H1 (cell line): ENCODE data around the gene CRELD1. TPM values are rescaled to one million over a fixed set of nuclear protein-coding genes. Genes with fewer than 3 reads are reported as not detected.

Experiments used
- EZH2 ChIP-seq: fragments of 200-600 bp; sonication (generic); IDR thresholded peaks from 2 replicates; pipeline ENCODE4 v1.7.1; 2012; ENCODE audit warnings: low read depth, mild to moderate bottlenecking, moderate library complexity, low read length, inconsistent platforms; ENCODE audit not compliant: severe bottlenecking
- RNF2 ChIP-seq: fragments of 200-900, 300-1000 bp; sonication (generic); IDR thresholded peaks from 2 replicates; pipeline ENCODE4 v1.7.1; 2016; ENCODE audit warnings: borderline replicate concordance, low read depth, mild to moderate bottlenecking, antibody characterized with exemption, low read length; ENCODE audit not compliant: poor library complexity, severe bottlenecking; ENCODE audit errors: missing control alignments
- SAP30 ChIP-seq: fragments of 300-600 bp; sonication (generic); IDR thresholded peaks from 2 replicates; pipeline ENCODE4 v1.7.1; 2012; ENCODE audit warnings: low read length, moderate library complexity, mild to moderate bottlenecking, inconsistent platforms; ENCODE audit not compliant: insufficient read depth, insufficient replicate concordance
- SIX5 ChIP-seq: IDR thresholded peaks from 2 replicates; pipeline ENCODE4 v1.6.1; 2011; ENCODE audit warnings: mild to moderate bottlenecking, low read depth, low read length
- YY1 ChIP-seq: IDR thresholded peaks from 2 replicates; pipeline ENCODE4 v1.6.1; 2011; ENCODE audit warnings: low read depth, mild to moderate bottlenecking, low read length
- polyA plus RNA-seq, 7 experiments: library from polyadenylated mRNA; depleted of rRNA in 3 of 7; stranded (reverse) in 5 of 7; unstranded in 2 of 7; fragments of >200 nt in 5 of 7; fragments of 200-250 nt in 2 of 7; gene quantifications; 1 replicate in 5 of 7; 2 replicates in 1 of 7; 4 replicates in 1 of 7; pipeline versions ENCODE4 v1.2.1 to v1.2.3, GENCODE V29; 2011 to 2013; ENCODE audit warnings: missing spikeins in 2 of 7, mixed read lengths in 2 of 7
- total RNA-seq: library from RNA; stranded (reverse); fragmentation: NEBNext Ultra II Directional; extraction: Animal tissue kit (Norgen Biotek cat#: 25700); gene quantifications from 2 replicates; pipeline ENCODE4 v1.2.1, GENCODE V29; 2021
- TF ChIP-seq, protein P1 (sequence below): fragments of 300-600 bp; sonication (generic); IDR thresholded peaks from 2 replicates; pipeline ENCODE4 v1.7.1; 2012; ENCODE audit warnings: low read length, moderate library complexity, mild to moderate bottlenecking, inconsistent platforms; ENCODE audit not compliant: insufficient replicate concordance
- TF ChIP-seq, protein P2 (sequence below): IDR thresholded peaks from 2 replicates; pipeline ENCODE4 v1.6.1; 2012; ENCODE audit warnings: inconsistent platforms

CRELD1 gene
- total and polyA plus RNA-seq, 2 of the 8 experiments (the other 6 are each of a cell fraction or from before 2014, with no cell fraction given) = 12.9 to 15.1 TPM

DNA sequence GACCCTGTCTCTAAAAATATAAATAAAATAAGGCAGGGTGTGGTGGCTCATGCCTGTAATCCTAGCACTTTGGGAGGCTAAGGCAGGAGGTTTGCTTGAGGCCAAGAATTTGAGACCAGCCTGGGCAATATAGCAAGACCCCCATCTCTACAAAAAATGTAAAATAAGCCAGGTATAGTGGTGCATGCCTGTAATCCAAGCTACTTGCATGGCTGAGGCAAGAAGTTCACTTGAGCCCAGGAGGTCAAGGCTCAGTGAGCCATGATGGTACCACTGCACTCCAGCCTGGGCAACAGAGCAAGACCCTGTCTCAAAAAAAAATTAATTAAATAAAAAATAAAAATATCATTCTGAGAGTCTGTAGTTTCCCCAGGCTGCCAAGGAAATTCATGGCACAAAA is 47.3 kb upstream of the CRELD1 start (continued):
- TF ChIP-seq, protein P1, sequence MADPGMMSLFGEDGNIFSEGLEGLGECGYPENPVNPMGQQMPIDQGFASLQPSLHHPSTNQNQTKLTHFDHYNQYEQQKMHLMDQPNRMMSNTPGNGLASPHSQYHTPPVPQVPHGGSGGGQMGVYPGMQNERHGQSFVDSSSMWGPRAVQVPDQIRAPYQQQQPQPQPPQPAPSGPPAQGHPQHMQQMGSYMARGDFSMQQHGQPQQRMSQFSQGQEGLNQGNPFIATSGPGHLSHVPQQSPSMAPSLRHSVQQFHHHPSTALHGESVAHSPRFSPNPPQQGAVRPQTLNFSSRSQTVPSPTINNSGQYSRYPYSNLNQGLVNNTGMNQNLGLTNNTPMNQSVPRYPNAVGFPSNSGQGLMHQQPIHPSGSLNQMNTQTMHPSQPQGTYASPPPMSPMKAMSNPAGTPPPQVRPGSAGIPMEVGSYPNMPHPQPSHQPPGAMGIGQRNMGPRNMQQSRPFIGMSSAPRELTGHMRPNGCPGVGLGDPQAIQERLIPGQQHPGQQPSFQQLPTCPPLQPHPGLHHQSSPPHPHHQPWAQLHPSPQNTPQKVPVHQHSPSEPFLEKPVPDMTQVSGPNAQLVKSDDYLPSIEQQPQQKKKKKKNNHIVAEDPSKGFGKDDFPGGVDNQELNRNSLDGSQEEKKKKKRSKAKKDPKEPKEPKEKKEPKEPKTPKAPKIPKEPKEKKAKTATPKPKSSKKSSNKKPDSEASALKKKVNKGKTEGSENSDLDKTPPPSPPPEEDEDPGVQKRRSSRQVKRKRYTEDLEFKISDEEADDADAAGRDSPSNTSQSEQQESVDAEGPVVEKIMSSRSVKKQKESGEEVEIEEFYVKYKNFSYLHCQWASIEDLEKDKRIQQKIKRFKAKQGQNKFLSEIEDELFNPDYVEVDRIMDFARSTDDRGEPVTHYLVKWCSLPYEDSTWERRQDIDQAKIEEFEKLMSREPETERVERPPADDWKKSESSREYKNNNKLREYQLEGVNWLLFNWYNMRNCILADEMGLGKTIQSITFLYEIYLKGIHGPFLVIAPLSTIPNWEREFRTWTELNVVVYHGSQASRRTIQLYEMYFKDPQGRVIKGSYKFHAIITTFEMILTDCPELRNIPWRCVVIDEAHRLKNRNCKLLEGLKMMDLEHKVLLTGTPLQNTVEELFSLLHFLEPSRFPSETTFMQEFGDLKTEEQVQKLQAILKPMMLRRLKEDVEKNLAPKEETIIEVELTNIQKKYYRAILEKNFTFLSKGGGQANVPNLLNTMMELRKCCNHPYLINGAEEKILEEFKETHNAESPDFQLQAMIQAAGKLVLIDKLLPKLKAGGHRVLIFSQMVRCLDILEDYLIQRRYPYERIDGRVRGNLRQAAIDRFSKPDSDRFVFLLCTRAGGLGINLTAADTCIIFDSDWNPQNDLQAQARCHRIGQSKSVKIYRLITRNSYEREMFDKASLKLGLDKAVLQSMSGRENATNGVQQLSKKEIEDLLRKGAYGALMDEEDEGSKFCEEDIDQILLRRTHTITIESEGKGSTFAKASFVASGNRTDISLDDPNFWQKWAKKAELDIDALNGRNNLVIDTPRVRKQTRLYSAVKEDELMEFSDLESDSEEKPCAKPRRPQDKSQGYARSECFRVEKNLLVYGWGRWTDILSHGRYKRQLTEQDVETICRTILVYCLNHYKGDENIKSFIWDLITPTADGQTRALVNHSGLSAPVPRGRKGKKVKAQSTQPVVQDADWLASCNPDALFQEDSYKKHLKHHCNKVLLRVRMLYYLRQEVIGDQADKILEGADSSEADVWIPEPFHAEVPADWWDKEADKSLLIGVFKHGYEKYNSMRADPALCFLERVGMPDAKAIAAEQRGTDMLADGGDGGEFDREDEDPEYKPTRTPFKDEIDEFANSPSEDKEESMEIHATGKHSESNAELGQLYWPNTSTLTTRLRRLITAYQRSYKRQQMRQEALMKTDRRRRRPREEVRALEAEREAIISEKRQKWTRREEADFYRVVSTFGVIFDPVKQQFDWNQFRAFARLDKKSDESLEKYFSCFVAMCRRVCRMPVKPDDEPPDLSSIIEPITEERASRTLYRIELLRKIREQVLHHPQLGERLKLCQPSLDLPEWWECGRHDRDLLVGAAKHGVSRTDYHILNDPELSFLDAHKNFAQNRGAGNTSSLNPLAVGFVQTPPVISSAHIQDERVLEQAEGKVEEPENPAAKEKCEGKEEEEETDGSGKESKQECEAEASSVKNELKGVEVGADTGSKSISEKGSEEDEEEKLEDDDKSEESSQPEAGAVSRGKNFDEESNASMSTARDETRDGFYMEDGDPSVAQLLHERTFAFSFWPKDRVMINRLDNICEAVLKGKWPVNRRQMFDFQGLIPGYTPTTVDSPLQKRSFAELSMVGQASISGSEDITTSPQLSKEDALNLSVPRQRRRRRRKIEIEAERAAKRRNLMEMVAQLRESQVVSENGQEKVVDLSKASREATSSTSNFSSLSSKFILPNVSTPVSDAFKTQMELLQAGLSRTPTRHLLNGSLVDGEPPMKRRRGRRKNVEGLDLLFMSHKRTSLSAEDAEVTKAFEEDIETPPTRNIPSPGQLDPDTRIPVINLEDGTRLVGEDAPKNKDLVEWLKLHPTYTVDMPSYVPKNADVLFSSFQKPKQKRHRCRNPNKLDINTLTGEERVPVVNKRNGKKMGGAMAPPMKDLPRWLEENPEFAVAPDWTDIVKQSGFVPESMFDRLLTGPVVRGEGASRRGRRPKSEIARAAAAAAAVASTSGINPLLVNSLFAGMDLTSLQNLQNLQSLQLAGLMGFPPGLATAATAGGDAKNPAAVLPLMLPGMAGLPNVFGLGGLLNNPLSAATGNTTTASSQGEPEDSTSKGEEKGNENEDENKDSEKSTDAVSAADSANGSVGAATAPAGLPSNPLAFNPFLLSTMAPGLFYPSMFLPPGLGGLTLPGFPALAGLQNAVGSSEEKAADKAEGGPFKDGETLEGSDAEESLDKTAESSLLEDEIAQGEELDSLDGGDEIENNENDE = no peak
- no peak for TF ChIP-seq SIX5
- no peak for TF ChIP-seq YY1
- no peak for TF ChIP-seq RNF2
- no peak for TF ChIP-seq EZH2
- TF ChIP-seq, protein P2, sequence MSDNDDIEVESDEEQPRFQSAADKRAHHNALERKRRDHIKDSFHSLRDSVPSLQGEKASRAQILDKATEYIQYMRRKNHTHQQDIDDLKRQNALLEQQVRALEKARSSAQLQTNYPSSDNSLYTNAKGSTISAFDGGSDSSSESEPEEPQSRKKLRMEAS = no peak
- TF ChIP-seq SAP30 = no peak
- TF ChIP-seq, all 59 proteins: peak for 0
